HEK293 (cell line): ENCODE measurements around the gene SCG3.

Experiments used
- BCL6B ChIP-seq: fragments of 450-650 bp; formaldehyde crosslinking; IDR thresholded peaks from 2 replicates; pipeline ENCODE4 v1.5.1; 2017; ENCODE audit warnings: missing biosample characterization, missing genetic modification characterization
- EGR2 ChIP-seq: fragments of 450-650 bp; formaldehyde crosslinking; IDR thresholded peaks from 2 replicates; pipeline ENCODE4 v1.5.1; 2016; ENCODE audit warnings: low read depth, missing biosample characterization, missing genetic modification characterization
- GLIS2 ChIP-seq: fragments of 450-650 bp; formaldehyde crosslinking; IDR thresholded peaks from 2 replicates; pipeline ENCODE4 v1.5.1; 2016; ENCODE audit warnings: missing biosample characterization, missing genetic modification characterization
- KLF9 ChIP-seq: fragments of 450-650 bp; formaldehyde crosslinking; IDR thresholded peaks from 2 replicates; pipeline ENCODE4 v1.5.1; 2016; ENCODE audit warnings: missing biosample characterization, missing genetic modification characterization, low read depth
- ZBTB20 ChIP-seq: fragments of 450-650 bp; formaldehyde crosslinking; IDR thresholded peaks from 2 replicates; pipeline ENCODE4 v1.5.1; 2016; ENCODE audit warnings: missing biosample characterization, missing genetic modification characterization
- ZBTB21 ChIP-seq: fragments of 450-650 bp; formaldehyde crosslinking; IDR thresholded peaks from 2 replicates; pipeline ENCODE4 v1.5.1; 2017; ENCODE audit warnings: missing biosample characterization, missing genetic modification characterization
- ZFHX2 ChIP-seq: fragments of 450-650 bp; formaldehyde crosslinking; conservative IDR thresholded peaks from 2 replicates; pipeline ENCODE4 v1.5.1; 2016; ENCODE audit warnings: missing biosample characterization, missing genetic modification characterization
- ZNF133 ChIP-seq: fragments of 450-650 bp; formaldehyde crosslinking; IDR thresholded peaks from 2 replicates; pipeline ENCODE4 v1.5.1; 2016; ENCODE audit warnings: missing biosample characterization, missing genetic modification characterization
- ZNF223 ChIP-seq: fragments of 450-650 bp; formaldehyde crosslinking; IDR thresholded peaks from 2 replicates; pipeline ENCODE4 v1.5.1; 2016; ENCODE audit warnings: missing biosample characterization, missing genetic modification characterization
- ZNF350 ChIP-seq: fragments of 450-650 bp; formaldehyde crosslinking; IDR thresholded peaks from 2 replicates; pipeline ENCODE4 v1.5.0; 2017; ENCODE audit warnings: missing biosample characterization, mild to moderate bottlenecking, missing genetic modification characterization
- ZNF37A ChIP-seq: fragments of 450-650 bp; IDR thresholded peaks from 2 replicates; pipeline ENCODE4 v1.5.1; 2018; ENCODE audit warnings: missing biosample characterization, missing genetic modification characterization
- ZNF518A ChIP-seq: fragments of 450-650 bp; formaldehyde crosslinking; conservative IDR thresholded peaks from 2 replicates; pipeline ENCODE4 v1.5.1; 2016; ENCODE audit warnings: low read depth, missing biosample characterization, missing genetic modification characterization
- ZNF548 ChIP-seq: fragments of 450-650 bp; formaldehyde crosslinking; IDR thresholded peaks from 2 replicates; pipeline ENCODE4 v1.5.1; 2016; ENCODE audit warnings: missing biosample characterization, missing genetic modification characterization
- ZNF658 ChIP-seq: fragments of 450-650 bp; formaldehyde crosslinking; IDR thresholded peaks from 2 replicates; pipeline ENCODE4; 2016; ENCODE audit warnings: missing biosample characterization, missing genetic modification characterization
- ZNF677 ChIP-seq: fragments of 450-650 bp; IDR thresholded peaks from 2 replicates; pipeline ENCODE4 v1.5.0; 2018; ENCODE audit warnings: missing biosample characterization, mild to moderate bottlenecking, missing genetic modification characterization, moderate library complexity
- TF ChIP-seq, protein P1 (sequence below): fragments of 450-650 bp; formaldehyde crosslinking; IDR thresholded peaks from 2 replicates; pipeline ENCODE4 v1.5.1; 2017; ENCODE audit warnings: missing biosample characterization, missing genetic modification characterization
- TF ChIP-seq, protein P2 (sequence below): fragments of 450-650 bp; formaldehyde crosslinking; IDR thresholded peaks from 2 replicates; pipeline ENCODE4 v1.5.1; 2016; ENCODE audit warnings: missing biosample characterization, missing genetic modification characterization
- TF ChIP-seq, protein P3 (sequence below): fragments of 450-650 bp; formaldehyde crosslinking; optimal IDR thresholded peaks from 2 replicates; pipeline ENCODE3; 2016; ENCODE audit warnings: missing biosample characterization, mild to moderate bottlenecking, missing genetic modification characterization
- TF ChIP-seq, protein P4 (sequence below): fragments of 450-650 bp; formaldehyde crosslinking; IDR thresholded peaks from 2 replicates; pipeline ENCODE4 v1.5.1; 2016; ENCODE audit warnings: missing biosample characterization, missing genetic modification characterization

Gene SCG3

DNA sequence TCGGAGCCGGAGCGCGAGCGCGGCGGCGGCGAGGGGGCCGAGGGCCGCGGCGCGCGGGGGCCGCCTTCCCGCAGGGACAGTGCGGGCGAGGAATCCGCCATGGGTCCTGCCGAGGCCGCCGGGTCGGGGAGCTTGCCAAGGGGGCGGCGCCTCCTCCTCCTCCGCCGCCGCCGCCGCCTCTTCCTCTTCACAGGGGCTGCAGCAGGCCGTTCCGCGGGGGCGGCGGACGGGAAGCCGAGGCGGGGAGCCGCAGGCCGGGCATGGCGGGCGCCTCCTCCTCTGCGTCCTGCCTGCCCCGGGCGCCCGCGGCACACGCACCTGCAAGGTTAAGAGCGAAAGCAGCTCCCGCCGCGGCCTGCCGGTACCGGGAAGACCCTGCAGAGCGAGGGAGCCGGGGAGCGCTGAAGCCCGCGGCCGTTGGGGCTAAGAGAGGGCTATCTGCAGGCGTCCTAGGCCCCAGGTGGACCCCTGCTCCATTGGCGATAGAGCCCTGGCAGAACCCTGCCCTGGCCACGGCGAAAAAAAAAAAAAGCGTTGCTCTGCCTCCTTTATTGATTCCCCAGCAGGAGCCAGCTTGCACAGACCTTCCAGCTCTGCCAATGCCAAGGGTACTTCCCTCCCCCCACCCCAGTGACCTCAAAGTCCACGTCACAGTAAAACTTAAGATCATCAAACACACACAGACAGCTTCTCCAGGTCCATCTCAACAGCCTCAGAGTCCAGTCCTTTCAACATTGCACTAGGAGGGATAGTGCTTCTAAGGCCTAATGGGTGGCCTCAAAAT is 56.4 kb downstream of the SCG3 start, which contains the start of gene LYSMD2 (continued):
- TF ChIP-seq, protein P1, sequence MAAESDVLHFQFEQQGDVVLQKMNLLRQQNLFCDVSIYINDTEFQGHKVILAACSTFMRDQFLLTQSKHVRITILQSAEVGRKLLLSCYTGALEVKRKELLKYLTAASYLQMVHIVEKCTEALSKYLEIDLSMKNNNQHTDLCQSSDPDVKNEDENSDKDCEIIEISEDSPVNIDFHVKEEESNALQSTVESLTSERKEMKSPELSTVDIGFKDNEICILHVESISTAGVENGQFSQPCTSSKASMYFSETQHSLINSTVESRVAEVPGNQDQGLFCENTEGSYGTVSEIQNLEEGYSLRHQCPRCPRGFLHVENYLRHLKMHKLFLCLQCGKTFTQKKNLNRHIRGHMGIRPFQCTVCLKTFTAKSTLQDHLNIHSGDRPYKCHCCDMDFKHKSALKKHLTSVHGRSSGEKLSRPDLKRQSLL (tag by site-specific recombination): peak; percentile 25; the same call in 1 of the 2 replicates
- TF ChIP-seq ZNF350 (no peak), ZNF548 (tag by site-specific recombination) (no peak), ZBTB21 (tag by site-specific recombination) (peak; percentile 69), ZNF223 (tag by site-specific recombination) (no peak), ZNF518A (tag by site-specific recombination) (no peak), EGR2 (tag by site-specific recombination) (peak; percentile 37; the same call in 1 of the 2 replicates), KLF9 (no peak), ZBTB20 (tag by site-specific recombination) (peak; percentile 57; the same call in 1 of the 2 replicates), BCL6B (tag by site-specific recombination) (no peak), ZNF677 (tag by site-specific recombination) (no peak), GLIS2 (tag by site-specific recombination) (no peak), ZNF133 (no peak), ZFHX2 (tag by site-specific recombination) (peak; percentile 80), ZNF658 (no peak), ZNF37A (tag by site-specific recombination) (0 out of 2 replicates have a peak, but pooled peaks have one; percentile 43)
- TF ChIP-seq, protein P2, sequence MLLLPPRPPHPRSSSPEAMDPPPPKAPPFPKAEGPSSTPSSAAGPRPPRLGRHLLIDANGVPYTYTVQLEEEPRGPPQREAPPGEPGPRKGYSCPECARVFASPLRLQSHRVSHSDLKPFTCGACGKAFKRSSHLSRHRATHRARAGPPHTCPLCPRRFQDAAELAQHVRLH: no peak
- TF ChIP-seq, protein P3, sequence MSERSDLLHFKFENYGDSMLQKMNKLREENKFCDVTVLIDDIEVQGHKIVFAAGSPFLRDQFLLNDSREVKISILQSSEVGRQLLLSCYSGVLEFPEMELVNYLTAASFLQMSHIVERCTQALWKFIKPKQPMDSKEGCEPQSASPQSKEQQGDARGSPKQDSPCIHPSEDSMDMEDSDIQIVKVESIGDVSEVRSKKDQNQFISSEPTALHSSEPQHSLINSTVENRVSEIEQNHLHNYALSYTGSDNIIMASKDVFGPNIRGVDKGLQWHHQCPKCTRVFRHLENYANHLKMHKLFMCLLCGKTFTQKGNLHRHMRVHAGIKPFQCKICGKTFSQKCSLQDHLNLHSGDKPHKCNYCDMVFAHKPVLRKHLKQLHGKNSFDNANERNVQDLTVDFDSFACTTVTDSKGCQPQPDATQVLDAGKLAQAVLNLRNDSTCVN (tag by site-specific recombination): peak; percentile 59
- TF ChIP-seq, protein P4, sequence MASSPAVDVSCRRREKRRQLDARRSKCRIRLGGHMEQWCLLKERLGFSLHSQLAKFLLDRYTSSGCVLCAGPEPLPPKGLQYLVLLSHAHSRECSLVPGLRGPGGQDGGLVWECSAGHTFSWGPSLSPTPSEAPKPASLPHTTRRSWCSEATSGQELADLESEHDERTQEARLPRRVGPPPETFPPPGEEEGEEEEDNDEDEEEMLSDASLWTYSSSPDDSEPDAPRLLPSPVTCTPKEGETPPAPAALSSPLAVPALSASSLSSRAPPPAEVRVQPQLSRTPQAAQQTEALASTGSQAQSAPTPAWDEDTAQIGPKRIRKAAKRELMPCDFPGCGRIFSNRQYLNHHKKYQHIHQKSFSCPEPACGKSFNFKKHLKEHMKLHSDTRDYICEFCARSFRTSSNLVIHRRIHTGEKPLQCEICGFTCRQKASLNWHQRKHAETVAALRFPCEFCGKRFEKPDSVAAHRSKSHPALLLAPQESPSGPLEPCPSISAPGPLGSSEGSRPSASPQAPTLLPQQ (tag by site-specific recombination): peak; percentile 33; the same call in 1 of the 2 replicates
